NB4 (cell line): Measurements from ENCODE around the gene DNAJC3.

Experiments
- CTCF ChIP-seq: IDR thresholded peaks from one replicate; pipeline ENCODE4 v1.5.1; 2012; ENCODE audit warnings: low read depth, low read length
- POLR2A ChIP-seq: IDR thresholded peaks from 2 replicates; pipeline ENCODE4 v1.6.1; 2011; ENCODE audit warnings: mild to moderate bottlenecking; ENCODE audit not compliant: insufficient read length; ENCODE audit errors: extremely low read depth
- TF ChIP-seq, protein P1 (sequence below): IDR thresholded peaks from 2 replicates; pipeline ENCODE4 v1.6.1; 2011; ENCODE audit warnings: low read depth, low read length

GRCh38 chr13:95659500-95659899 lies 17.4 kb upstream of the DNAJC3 start:
- TF ChIP-seq CTCF (no peak), POLR2A (no peak)
- TF ChIP-seq, protein P1, sequence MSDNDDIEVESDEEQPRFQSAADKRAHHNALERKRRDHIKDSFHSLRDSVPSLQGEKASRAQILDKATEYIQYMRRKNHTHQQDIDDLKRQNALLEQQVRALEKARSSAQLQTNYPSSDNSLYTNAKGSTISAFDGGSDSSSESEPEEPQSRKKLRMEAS = no peak
